ENCODE results near the gene DNASE2B.

The DNASE2B gene

DNA sequence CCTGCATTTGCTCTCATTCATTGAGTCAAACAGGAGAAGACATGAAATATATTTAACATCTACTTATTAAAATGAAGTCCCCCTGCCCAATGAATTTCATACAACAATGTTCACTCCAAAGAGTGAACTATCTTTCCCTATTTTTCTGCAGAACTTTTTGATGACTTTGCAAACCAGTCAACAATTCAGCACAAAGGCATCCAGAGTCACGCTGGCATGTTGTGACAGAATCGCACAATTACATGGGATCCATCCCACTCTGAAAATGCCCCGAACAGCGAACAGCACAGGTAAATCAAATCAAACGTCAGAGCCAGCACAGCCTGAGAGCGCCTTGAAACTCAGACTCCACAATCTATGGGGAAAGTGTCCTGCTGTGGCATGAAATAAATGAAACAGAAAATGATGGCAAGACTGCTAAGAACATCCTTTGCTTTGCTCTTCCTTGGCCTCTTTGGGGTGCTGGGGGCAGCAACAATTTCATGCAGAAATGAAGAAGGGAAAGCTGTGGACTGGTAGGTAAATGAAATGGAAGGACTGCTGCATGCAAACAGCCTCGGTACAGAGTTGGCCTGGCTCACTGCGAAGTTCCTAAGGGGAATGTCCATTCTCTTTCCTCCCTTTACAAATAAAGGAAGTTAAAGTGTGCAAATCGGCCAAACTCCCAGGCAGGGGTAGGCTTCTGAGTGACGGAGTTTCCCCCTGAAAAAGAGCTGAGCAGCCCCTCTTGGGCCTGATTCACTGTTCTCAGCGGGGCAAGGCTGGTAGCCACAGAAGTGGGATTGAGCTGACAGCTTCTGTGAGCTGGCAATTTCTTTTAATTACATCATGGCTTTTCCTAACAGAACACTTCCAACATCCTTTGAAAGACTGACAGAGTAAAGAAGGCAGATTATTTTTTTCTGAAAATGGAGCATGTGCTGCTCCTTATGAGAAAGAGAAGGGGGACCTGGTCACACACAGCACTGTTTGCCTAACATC is at the start of gene DNASE2B:
Gene DNASE2B (plus strand): TSS at position 310 of the 981 bp plus-strand sequence. CDS start 81 bp downstream, at position 391.
- no peak for DNase-seq

DNA sequence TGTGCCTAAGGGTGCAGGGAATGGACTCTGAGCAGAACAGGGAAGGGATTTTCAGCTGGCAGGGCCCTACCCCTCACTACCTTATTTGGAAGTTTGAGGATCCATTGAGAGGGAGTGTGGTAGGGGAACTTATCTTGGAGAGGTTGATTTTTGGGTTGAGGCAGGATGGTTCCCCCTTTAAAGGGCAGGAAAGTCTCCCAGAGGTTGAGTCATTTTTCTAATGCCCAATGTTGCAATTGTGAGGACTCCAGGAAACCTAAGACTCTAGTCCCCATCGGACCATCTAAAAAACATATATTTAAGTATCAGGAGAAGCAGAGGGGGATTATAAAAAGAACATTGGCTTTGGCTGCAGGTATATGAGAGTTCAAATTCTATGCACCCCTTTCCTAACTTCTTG is 49.5 kb upstream of the DNASE2B start:
- DNase-seq, result no peak

DNA sequence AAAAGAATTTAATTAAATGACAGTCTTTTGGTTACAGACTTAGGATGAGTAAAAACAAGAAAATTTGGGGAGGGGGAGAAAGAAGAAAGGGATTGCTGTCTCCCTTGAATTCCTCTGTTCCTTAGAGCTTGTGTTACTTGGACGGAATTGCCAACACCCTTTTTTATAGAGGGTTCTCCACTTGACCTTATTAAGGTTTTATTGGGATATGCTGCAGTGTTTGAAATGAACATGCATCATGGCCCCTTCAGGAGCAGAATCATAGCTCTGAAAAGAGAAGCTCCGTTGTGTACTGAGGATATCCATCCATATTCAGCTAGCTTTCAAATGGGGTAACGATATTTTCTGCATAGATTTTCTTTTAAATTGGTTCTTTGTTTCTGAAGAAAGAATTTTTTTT is 48.2 kb upstream of the DNASE2B start:
- no peak for DNase-seq

DNA sequence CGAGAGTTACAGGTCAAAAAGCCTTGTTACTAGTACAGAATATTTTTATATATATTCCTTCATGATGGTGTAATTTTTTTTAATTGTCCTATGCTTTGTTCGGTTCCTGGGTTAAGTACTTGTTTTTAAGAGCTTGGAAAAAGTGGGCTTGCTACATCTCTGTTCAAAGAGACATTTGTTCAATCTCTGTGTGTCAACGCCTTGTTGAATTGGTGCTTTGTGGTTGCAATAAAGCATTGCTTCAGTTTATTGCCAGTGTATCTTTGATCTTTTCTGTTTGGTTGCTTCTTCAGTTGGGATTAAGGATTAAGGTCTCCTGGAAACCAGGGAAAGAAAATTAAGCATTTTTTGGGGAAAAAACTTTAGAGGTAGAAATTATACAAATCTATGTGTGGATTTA is 47.7 kb upstream of the DNASE2B start:
- no peak for DNase-seq

DNA sequence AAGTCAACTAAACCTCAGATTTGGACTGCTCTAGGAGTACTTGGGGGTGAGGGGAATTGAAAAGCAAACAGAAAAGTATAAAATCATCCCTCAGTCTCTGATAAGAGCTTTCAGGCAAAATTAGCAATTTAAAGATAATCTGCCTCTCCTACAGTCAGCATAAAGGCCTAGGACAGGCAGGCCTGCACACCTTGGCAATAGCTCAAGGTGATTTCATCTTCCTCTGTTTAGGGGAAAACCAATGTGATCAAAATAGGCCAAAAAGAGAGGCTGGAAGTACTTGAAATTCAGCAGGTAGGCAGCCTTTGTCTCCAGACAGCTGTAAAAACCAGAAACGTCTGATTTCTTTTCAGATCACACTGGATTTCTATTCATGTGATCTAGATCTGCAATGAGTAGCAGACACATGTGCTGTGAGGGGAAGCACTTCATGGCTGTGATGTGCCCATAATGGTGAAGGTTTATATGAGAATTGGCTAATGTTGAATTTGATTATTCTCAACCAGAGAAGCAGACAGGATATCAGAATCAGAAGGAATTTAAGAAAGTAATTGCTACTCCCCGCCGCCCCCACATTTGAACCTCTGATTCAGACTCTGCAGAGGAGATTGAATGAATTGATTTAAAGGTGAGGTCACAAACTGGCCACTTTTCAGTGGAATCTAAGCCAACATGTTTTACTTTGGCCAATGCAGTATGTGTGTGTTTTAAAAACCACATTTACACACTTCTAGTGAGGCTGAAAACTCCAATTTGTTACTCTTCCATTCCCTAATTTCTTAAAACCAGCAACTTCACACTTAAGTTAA is 45.8 kb upstream of the DNASE2B start:
- no peak for DNase-seq

DNA sequence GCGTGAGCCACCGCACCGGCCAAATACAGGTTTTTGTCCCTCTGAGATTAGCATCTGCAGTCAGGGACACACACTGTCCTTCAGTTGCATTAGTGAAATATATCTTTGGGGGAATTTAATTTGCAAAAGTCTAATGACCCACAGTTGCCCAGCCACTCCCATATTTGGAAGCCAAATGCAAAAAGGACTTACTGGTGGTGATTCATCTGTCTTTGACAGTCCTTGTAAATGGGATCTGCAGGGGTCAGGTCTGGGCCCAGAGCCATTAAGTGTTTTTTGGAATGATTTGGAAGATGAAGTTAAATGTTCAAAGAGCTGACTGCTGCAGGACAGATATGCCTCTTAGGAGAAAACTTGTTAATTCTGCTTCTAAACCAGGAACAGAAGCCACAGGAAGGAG is 44.6 kb upstream of the DNASE2B start:
- DNase-seq, result no peak

DNA sequence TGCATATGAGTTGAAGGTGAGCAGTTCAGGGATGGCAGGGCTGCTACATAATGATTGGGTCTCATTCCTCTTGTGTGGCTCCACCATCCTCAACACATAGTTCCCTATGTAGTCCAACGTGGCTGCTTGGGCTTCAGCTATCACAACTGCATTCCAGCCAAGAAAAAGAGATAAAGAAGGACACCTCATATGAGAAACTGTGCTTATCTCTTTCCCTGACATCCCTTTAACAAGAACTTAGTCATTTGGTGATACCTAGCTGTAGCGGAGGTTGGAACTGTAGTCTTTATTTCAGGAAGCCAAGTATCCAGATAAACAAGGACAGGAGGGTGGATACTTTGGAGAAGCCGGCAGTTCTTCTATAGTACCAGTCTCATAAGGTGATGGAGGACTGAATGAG is 42.7 kb upstream of the DNASE2B start:
- DNase-seq, result no peak

DNA sequence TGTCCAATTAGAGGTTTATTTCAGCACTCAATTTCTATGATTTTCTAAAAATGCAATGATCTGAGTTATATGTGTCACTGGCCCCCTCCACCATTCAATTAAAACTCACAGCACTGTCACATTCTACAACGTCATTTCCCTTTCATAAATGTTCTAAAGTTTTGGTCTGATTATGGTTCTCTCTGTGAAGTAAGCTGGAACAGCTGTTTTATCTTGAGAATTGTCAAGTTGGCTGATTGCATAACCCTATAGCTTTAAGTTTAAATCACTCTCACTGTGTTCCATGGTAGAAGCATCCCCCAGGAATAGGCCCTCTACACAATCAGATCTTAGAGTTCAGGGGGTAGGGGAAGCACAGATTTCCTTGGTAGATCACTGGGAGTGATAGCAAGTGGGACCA is 41.4 kb upstream of the DNASE2B start:
- no peak for DNase-seq

- DNase-seq, result no peak
Measured at GRCh38 chr1:84358695-84359094, 39.6 kb upstream of the DNASE2B start.

GRCh38 chr1:84360316-84360715 is 38.0 kb upstream of the DNASE2B start:
- DNase-seq, result no peak

DNA sequence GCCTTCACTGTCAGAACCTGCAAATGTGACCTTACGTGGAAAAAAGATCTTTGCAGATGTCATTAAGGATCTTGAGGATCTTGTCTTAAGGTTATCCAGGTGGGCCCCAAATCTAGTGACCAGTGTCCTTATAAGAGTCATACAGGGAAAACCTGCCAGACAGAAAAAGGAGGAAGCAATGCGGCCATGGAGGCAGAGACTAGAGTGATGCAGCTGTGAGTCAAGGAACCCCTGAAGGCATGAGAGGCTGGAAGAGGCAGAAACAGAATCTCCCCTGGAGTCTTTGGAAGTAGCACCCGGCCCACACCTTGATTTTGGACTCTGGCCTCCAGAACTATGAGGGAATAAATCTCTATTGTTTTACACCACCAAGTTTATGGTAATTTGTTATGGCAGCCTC is 36.5 kb upstream of the DNASE2B start:
- DNase-seq, result no peak

GRCh38 chr1:84363019-84363418 is 35.3 kb upstream of the DNASE2B start:
- DNase-seq, result no peak

GRCh38 chr1:84363622-84364021 is 34.7 kb upstream of the DNASE2B start:
- DNase-seq, result no peak

DNA sequence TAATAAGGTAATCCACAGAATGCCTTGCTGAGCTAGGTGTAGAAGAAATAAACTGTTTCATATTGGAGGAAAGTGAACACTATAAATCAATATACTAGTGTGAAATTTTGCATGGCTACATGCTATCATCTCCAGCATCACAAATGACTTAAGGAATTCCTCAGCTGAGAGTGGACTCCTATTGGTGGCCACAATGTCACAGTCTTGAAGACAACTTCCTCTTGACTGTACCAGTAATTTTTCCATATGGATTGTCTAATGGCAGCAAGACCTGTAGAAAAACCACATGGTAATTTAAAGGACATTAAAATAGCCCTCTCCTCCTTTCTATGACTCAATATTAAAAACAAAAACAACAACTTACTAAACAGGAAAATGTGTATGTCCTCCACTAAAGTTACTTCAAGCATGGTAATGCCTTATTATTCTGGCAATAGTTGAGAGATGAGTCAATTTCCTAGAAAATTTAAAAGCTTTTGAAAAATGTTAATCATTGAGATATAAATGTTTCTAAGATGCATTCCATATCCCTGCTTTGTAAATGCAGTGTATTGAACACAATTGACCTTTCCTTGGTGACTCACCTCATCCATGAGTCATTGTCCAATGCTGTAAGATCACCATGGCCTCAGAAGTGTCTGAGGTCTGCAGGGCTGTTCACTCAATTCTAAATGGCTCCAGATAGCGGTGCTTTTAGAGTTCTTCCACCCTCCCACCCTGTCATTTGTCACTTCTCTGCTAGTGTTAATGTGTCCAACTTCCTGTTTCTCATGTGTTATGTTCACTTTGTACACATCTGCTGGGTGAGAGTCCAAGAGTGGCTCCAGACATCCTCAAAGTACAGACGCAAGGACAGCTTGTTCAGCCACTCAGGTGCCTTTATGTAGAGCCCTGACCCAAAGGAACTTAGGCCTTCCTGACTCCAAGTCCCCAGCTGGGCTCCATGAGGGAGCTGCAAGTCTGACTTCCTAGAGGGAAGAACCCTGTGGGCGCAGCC is 32.8 kb upstream of the DNASE2B start:
- no peak for DNase-seq

GRCh38 chr1:84366786-84367185 is 31.5 kb upstream of the DNASE2B start:
- DNase-seq, result no peak

GRCh38 chr1:84367219-84367618 is 31.1 kb upstream of the DNASE2B start:
- DNase-seq, result no peak

DNA sequence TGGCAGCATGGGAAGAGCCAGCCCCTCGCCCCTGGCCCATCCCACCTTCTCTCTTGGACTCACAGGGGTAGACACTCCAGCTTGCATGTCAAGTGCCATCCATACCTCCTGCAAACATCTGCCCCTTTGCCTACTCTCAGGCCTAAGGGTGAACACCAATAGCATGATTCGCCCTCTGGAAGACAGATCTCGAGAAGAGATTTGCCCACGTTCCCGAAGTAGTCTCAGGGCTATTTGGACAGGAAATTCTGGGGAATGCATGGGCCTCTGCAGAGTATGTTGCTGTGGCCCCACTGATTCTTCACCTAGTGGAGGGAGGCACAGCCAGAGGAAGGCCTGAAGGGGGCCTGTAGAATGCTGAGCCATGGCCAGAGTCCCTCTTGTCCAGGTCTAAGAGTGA is 29.8 kb upstream of the DNASE2B start:
- DNase-seq, result no peak

DNA sequence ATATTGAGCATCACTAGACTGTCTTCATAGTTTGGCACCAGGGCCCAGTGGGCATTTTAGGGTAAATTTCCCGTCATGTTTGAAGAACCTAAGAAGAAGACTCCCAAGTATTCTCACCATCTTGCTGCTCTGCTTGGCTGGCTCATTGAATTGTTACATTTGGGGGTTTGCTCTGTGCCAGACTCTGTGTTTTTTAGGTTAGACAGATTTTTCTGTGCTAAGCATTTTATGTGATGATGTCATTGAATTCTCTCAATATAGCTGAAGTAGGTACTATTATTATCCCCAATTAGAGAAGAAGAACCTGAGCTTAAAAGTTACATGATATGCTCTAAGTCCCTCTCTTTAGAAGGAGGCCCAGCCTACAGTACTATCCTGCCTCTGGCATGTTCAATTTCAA is 28.0 kb upstream of the DNASE2B start:
- DNase-seq, result no peak

DNA sequence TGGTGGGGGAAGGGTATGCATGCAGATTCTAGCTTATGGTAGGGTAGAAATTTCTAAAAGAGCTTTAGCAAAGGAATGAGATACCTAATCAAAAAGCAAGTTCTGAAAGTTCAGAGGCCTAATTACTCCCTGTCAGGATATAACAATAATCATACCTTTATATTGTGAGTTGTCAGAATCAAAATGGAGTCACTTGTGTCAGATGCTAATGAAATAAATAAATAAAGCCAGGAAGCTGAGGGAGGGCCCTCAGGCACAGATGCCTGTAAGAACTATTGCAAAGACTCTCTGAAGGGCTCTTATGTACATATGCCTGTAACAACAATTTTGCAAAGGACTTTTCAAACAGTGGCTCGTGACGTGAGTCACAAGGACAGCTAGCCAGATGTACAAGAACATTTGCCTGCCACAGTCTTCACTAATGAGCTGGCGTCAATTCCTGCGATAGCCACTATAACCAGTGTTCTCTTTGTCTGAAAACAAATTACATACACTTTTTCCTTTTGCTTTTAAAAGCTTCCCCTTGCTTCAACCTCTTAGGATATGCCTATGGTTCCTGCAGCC is 27.4 kb upstream of the DNASE2B start:
- DNase-seq, result no peak

- DNase-seq, result no peak
Measured at GRCh38 chr1:84373436-84374141, 24.7 kb upstream of the DNASE2B start.

DNA sequence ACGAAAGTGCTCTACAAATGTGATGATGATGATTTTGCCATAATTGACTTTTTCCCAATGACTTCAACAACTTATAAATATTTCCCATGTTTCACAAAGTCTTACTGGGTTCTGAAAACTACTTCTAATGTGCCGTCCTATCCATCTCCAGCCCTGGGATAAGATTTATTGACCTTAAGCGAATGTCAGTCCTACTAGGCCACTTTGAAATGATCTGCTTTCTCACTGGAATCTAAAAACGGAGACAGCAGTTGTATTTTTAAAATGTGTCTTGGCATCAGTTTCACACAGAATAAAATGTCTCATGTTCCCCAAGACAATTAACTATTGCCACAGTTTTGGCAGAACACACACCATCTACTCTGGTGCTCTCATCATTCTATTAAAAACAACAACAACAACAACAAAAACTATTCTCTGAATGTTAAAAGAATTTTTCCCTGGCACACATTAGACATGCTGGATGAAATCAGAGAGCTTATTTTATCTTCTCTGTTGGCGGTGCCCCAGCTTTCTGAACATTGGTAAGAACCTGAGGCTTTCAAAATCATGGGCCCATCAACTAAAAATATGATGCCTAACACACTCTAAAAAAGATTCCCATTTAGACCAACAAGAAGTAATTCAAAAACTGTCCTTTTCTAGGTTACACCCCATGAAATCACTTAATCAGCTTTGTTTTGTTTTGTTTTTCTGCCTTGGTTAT is 23.1 kb upstream of the DNASE2B start:
- no peak for DNase-seq
